SK-N-SH (cell line): Measurements from ENCODE around the gene HMGXB4. TPM values are rescaled to one million over a fixed set of nuclear protein-coding genes. Genes with fewer than 3 reads are reported as not detected.

Experiments
- CTCF ChIA-PET: fragments of 300-600, 350-600 bp; formaldehyde crosslinking; extraction: SDS; loops from one replicate; lab custom pipeline; 2021; lab: Yijun Ruan, JAX
- POLR2A ChIA-PET: fragments of 350-600 bp; sonication (Branson Sonifier 250); formaldehyde crosslinking; extraction: SDS; loops from one replicate; lab custom pipeline; 2020; ENCODE audit warnings: antibody characterized with exemption, inconsistent platforms; lab: Yijun Ruan, JAX
- DNase-seq: peaks from one replicate; pipeline ENCODE4 v3.0.0; 2012
- H2AFZ ChIP-seq: fragments of 200-600 bp; sonication (generic); 2 replicates; pipeline ENCODE4 v1.8.1; 2016; ENCODE audit warnings: antibody characterized with exemption, mild to moderate bottlenecking, low read depth
- H3F3A ChIP-seq: fragments of 200-600 bp; sonication (generic); replicated peaks from 2 replicates; pipeline ENCODE3; 2016; ENCODE audit warnings: antibody characterized with exemption, mild to moderate bottlenecking; ENCODE audit not compliant: insufficient read depth
- H3K27ac ChIP-seq, 2 experiments: fragments of 200-500 bp in 1 of 2; fragments of 200-600 bp in 1 of 2; sonication (Bioruptor generic) in 1 of 2; sonication (generic), shearing (Covaris generic) in 1 of 2; 2 replicates each; pipeline versions ENCODE4 v1.5.1 to v1.6.1; 2014 to 2016; ENCODE audit warnings: low read depth in 2 of 2, inconsistent platforms in 1 of 2, low read length in 1 of 2, mild to moderate bottlenecking in 1 of 2, mixed read lengths in 1 of 2
- H3K27me3 ChIP-seq: fragments of 200-600 bp; sonication (generic), shearing (Covaris generic); 2 replicates; pipeline ENCODE4 v1.6.1; 2016; ENCODE audit warnings: mixed run types; ENCODE audit not compliant: insufficient read depth
- H3K36me3 ChIP-seq, 2 experiments: fragments of 200-500 bp in 1 of 2; fragments of 200-600 bp in 1 of 2; sonication (Bioruptor generic) in 1 of 2; sonication (generic) in 1 of 2; replicated peaks in 1 of 2; 2 replicates each; pipeline versions ENCODE3 to v1.5.1; 2014 to 2016; ENCODE audit warnings: low read length in 1 of 2, mild to moderate bottlenecking in 1 of 2; ENCODE audit not compliant: insufficient read depth in 2 of 2, control insufficient read depth in 1 of 2
- H3K4me1 ChIP-seq, 2 experiments: fragments of 200-500 bp in 1 of 2; fragments of 200-600 bp in 1 of 2; sonication (Bioruptor generic) in 1 of 2; sonication (generic), shearing (Covaris generic) in 1 of 2; 2 replicates each; pipeline versions ENCODE4 v1.5.1 to v1.6.1; 2014 to 2016; ENCODE audit warnings: low read depth in 1 of 2, low read length in 1 of 2, mixed run types in 1 of 2; ENCODE audit not compliant: insufficient read depth in 2 of 2, control insufficient read depth in 1 of 2
- H3K4me2 ChIP-seq: fragments of 200-600 bp; sonication (generic), shearing (Covaris generic); 2 replicates; pipeline ENCODE4 v1.6.1; 2017; ENCODE audit warnings: mixed run types
- H3K4me3 ChIP-seq, 2 experiments: fragments of 200-500 bp in 1 of 2; fragments of 200-600 bp in 1 of 2; sonication (Bioruptor generic) in 1 of 2; sonication (generic), shearing (Covaris generic) in 1 of 2; 2 replicates each; pipeline versions ENCODE4 v1.5.1 to v1.8.1; 2014 to 2016; ENCODE audit warnings: low read depth in 2 of 2, inconsistent platforms in 1 of 2, low read length in 1 of 2, mild to moderate bottlenecking in 1 of 2, mixed read lengths in 1 of 2, moderate library complexity in 1 of 2
- H3K79me2 ChIP-seq: fragments of 200-600 bp; sonication (generic); 2 replicates; pipeline ENCODE4 v1.8.1; 2017; ENCODE audit warnings: mild to moderate bottlenecking; ENCODE audit not compliant: insufficient read depth
- H3K9ac ChIP-seq: fragments of 200-600 bp; sonication (generic); 2 replicates; pipeline ENCODE4 v1.6.1; 2017; ENCODE audit warnings: mixed run types
- H3K9me2 ChIP-seq: fragments of 200-600 bp; sonication (generic); 2 replicates; pipeline ENCODE4 v1.6.1; 2017; ENCODE audit warnings: mixed run types
- H3K9me3 ChIP-seq: fragments of 200-600 bp; sonication (generic); 2 replicates; pipeline ENCODE4 v1.6.1; 2017; ENCODE audit warnings: mixed run types, mild to moderate bottlenecking, moderate library complexity
- H4K20me1 ChIP-seq: fragments of 200-600 bp; sonication (generic); 2 replicates; pipeline ENCODE4 v1.6.1; 2017; ENCODE audit warnings: mild to moderate bottlenecking, mixed run types; ENCODE audit not compliant: insufficient read depth
- CHD2 ChIP-seq: fragments of 150-350 bp; IDR thresholded peaks from 2 replicates; pipeline ENCODE4 v1.6.1; 2018; ENCODE audit warnings: low read length; ENCODE audit not compliant: partially characterized antibody
- CTCF ChIP-seq: fragments of 200-600 bp; sonication (generic); IDR thresholded peaks from 2 replicates; pipeline ENCODE4 v1.6.1; 2017; ENCODE audit warnings: antibody characterized with exemption, mild to moderate bottlenecking, moderate library complexity
- EP300 ChIP-seq, 2 experiments: IDR thresholded peaks; 2 replicates each; pipeline versions ENCODE4 v1.4.0 to v1.6.1; 2012; ENCODE audit warnings: borderline replicate concordance in 1 of 2, low read depth in 1 of 2, low read length in 1 of 2
- EZH2phosphoT487 ChIP-seq: fragments of 200-600 bp; sonication (generic); IDR thresholded peaks from 2 replicates; pipeline ENCODE4 v1.6.1; 2017; ENCODE audit warnings: low read depth, mixed run types, mild to moderate bottlenecking, antibody characterized with exemption, moderate library complexity, borderline replicate concordance
- FOSL2 ChIP-seq: IDR thresholded peaks from 2 replicates; pipeline ENCODE4 v1.4.0; 2012; ENCODE audit warnings: low read depth, mild to moderate bottlenecking, moderate library complexity, borderline replicate concordance
- FOXM1 ChIP-seq: IDR thresholded peaks from 2 replicates; pipeline ENCODE4 v1.4.0; 2012; ENCODE audit warnings: low read depth, mild to moderate bottlenecking
- GABPA ChIP-seq: IDR thresholded peaks from 2 replicates; pipeline ENCODE4 v1.4.0; 2012; ENCODE audit warnings: low read depth, mild to moderate bottlenecking
- GATA2 ChIP-seq: sonication (generic); formaldehyde crosslinking; IDR thresholded peaks from 2 replicates; pipeline ENCODE4 v1.5.0; 2020; ENCODE audit warnings: mild to moderate bottlenecking, missing genetic modification reagents
- IRF3 ChIP-seq: fragments of 150-350 bp; IDR thresholded peaks from 2 replicates; pipeline ENCODE4 v1.6.1; 2016; ENCODE audit warnings: mild to moderate bottlenecking, low read depth, low read length
- JUND ChIP-seq: IDR thresholded peaks from 2 replicates; pipeline ENCODE4 v1.4.0; 2012
- MAX ChIP-seq: IDR thresholded peaks from 2 replicates; pipeline ENCODE4 v1.4.0; 2012; ENCODE audit warnings: low read depth
- NRF1 ChIP-seq: IDR thresholded peaks from 2 replicates; pipeline ENCODE4 v1.6.1; 2012; ENCODE audit warnings: low read depth, mild to moderate bottlenecking, low read length
- PBX3 ChIP-seq: IDR thresholded peaks from 2 replicates; pipeline ENCODE4; 2012
- POLR2AphosphoS5 ChIP-seq: IDR thresholded peaks from 2 replicates; pipeline ENCODE4 v1.6.1; 2012; ENCODE audit warnings: low read depth, low read length
- RAD21 ChIP-seq: IDR thresholded peaks from 2 replicates; pipeline ENCODE4 v1.6.1; 2012; ENCODE audit warnings: mild to moderate bottlenecking, low read length
- RCOR1 ChIP-seq: fragments of 150-350 bp; IDR thresholded peaks from 2 replicates; pipeline ENCODE4 v1.6.1; 2017; ENCODE audit warnings: antibody characterized with exemption, low read length
- REST ChIP-seq: IDR thresholded peaks from 2 replicates; pipeline ENCODE4 v1.6.1; 2012; ENCODE audit warnings: mild to moderate bottlenecking, low read depth, low read length, moderate library complexity
- SIN3A ChIP-seq: IDR thresholded peaks from 2 replicates; pipeline ENCODE4 v1.6.1; 2012; ENCODE audit warnings: low read depth, mild to moderate bottlenecking, low read length, moderate library complexity, borderline replicate concordance
- SMC3 ChIP-seq: IDR thresholded peaks from 2 replicates; pipeline ENCODE4 v1.6.1; 2012; ENCODE audit warnings: low read depth, low read length, improper control_type of control experiment
- TEAD4 ChIP-seq: IDR thresholded peaks from 2 replicates; pipeline ENCODE4 v1.4.0; 2012; ENCODE audit warnings: mild to moderate bottlenecking, borderline replicate concordance; ENCODE audit not compliant: insufficient read depth
- USF2 ChIP-seq: fragments of 150-350 bp; IDR thresholded peaks from 2 replicates; pipeline ENCODE4 v1.6.1; 2017; ENCODE audit warnings: antibody characterized with exemption, low read length, low read depth, borderline replicate concordance
- YY1 ChIP-seq: IDR thresholded peaks from 2 replicates; pipeline ENCODE4 v1.4.0; 2012; ENCODE audit warnings: low read depth, mild to moderate bottlenecking
- WGBS: methylation state at CpG from one replicate; pipeline ENCODE4 v1.1.6; 2017; ENCODE audit warnings: low lambda C conversion rate; 5-methylcytosine and 5-hydroxymethylcytosine counted together
- polyA plus RNA-seq, 3 experiments: library from polyadenylated mRNA; depleted of rRNA; stranded (reverse); fragments of >200 nt; gene quantifications; 2 replicates each; pipeline ENCODE4 v1.2.3, GENCODE V29; 2012

The HMGXB4 gene
- 16.5 and 21.7 TPM in 2 replicates for polyA plus RNA-seq (2012; rRNA removed)
- polyA plus RNA-seq (2012; cell fraction: cytosol; rRNA removed): 19.9 and 22.4 TPM in 2 replicates
- polyA plus RNA-seq (2012; cell fraction: nucleus; rRNA removed): 10.6 and 21.2 TPM in 2 replicates

GRCh38 chr22:35257321-35258190, at the start of gene HMGXB4:
Gene HMGXB4, plus strand, starts transcription at chr22:35257493. Its CDS starts 4,898 bp downstream, at chr22:35262391.
- CTCF ChIA-PET: interaction anchor here (0.7 to 1.4 kb wide), 3 partner anchors 17 to 26 kb away, joined by 3 to 5 read pairs (median 3); no protein-coding TSS in a partner anchor
- Histone ChIP-seq H3K27me3 (no peaks in the 10 kb centered on the region; the same call in 1 of the 2 replicates), H3K4me3 (peak within 1 kb of the TSS; percentile 90 to 91), H3K79me2 (peaks cover 57% of the 10 kb centered on the region), H3K4me2 (peak within 1 kb of the TSS; percentile 83), H3K9me3 (no peaks in the 10 kb centered on the region), H3K9ac (peak within 1 kb of the TSS; percentile 98), H3K27ac (peak within 1 kb of the TSS; percentile 68 to 83; a peak in 3 of 4 replicates), H3K4me1 (peaks cover 0 to 5% of the 10 kb centered on the region in 2 experiments; a peak in 2 of 4 replicates), H2AFZ (peak within 1 kb of the TSS; percentile 96), H3F3A (no peaks in the 10 kb centered on the region), H3K9me2 (no peaks in the 10 kb centered on the region), H3K36me3 (peaks cover 4 to 16% of the 10 kb centered on the region in 2 experiments), H4K20me1 (0 out of 2 replicates have a peak, but pooled peaks cover 4% of the 10 kb centered on the region)
- DNase-seq: peak; percentile 96
- WGBS: under 1% methylated on average over 31 of the region's 84 CpGs
- POLR2A ChIA-PET: interaction anchor here (0.7 to 1.3 kb wide), 3 partner anchors 11 to 42 kb away, joined by 3 to 6 read pairs (median 3); partner anchors contain the start of gene TOM1
- no peak; the same call in 1 of the 2 replicates for TF ChIP-seq CTCF
- TF ChIP-seq MAX: peak; percentile 68; the same call in 1 of the 2 replicates
- TF ChIP-seq GABPA: no peak
- no peak for TF ChIP-seq RAD21
- peak; percentile 46 for TF ChIP-seq POLR2AphosphoS5
- 0 out of 2 replicates have a peak, but pooled peaks have one; percentile 3 for TF ChIP-seq FOSL2
- TF ChIP-seq CHD2: no peak
- no peak for TF ChIP-seq SIN3A
- no peak for TF ChIP-seq EZH2phosphoT487
- no peak for TF ChIP-seq SMC3
- TF ChIP-seq IRF3: no peak
- peak; percentile 97 for TF ChIP-seq YY1
- no peak for TF ChIP-seq PBX3
- 0 out of 2 replicates have a peak, but pooled peaks have one; percentile 41 for TF ChIP-seq RCOR1
- TF ChIP-seq JUND: no peak
- no peak for TF ChIP-seq NRF1
- no peak for TF ChIP-seq FOXM1
- no peak; the same call in 1 of the 2 replicates for TF ChIP-seq REST
- no peak for TF ChIP-seq USF2
- TF ChIP-seq EP300 (IDR thresholded peaks at IDR 0.05; ENCODE audit: borderline replicate concordance in 1 of 2, low read depth in 1 of 2, low read length in 1 of 2): no peak
- TF ChIP-seq TEAD4: peak; percentile 55; the same call in 1 of the 2 replicates
- no peak for TF ChIP-seq GATA2 (CRISPR knock-in tag)
